ENCODE measurements around the gene CT45A9.
"Not testable (repeated sequence)": the region's sequence is repeated elsewhere in the genome, so short reads cannot be mapped to it uniquely, and the experiment has no call there.

Gene CT45A9

GRCh38 chrX:135837180-135837579, 34.4 kb downstream of the CT45A9 start, which contains the start of gene CT45A7:
TSS of gene CT45A7 (minus strand) at chrX:135837280. CDS start at chrX:135833533, 3,747 bp downstream.
- H3K4me1 ChIP-seq (ENCODE audit: control insufficient read depth, insufficient read depth, low read length); H3K4me3 ChIP-seq (ENCODE audit: low read depth, low read length); H3K9me3 ChIP-seq (ENCODE audit: control insufficient read depth, insufficient read depth, low read depth, low read length); H3K9ac ChIP-seq (ENCODE audit: low read length); H3K27me3 ChIP-seq (ENCODE audit: control insufficient read depth, insufficient read depth, low read length); H3K27ac ChIP-seq (ENCODE audit: low read depth, low read length); H3K36me3 ChIP-seq (ENCODE audit: control insufficient read depth, insufficient read depth, low read length): not testable (repeated sequence)

DNA sequence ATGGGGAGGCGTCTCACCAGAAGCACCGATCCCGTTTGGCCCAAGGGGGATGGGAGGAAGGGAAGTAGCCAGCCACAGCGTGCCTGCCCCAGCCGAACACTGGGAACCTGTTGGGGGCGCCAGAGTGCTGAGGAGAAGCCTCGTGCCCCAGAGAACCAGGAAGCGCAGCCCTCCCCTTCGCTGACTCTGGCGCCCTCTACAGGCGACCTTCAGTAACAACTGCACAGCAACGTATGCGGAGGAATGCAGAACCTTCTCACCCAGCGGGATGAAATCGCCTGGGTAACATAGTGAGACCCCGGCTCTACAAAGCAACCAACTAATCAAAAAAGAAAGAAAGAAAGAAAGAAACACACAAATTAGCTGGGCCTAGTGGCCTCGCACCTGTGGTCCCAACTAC, 51.7 kb downstream of the CT45A9 start, which contains the start of gene CT45A2:
CT45A2 (minus strand) TSS at position 101 of the 400 bp plus-strand sequence. CDS start 3,747 bp downstream, outside the sequence.
- H3K9ac ChIP-seq (ENCODE audit: low read length); H3K9me3 ChIP-seq (ENCODE audit: control insufficient read depth, insufficient read depth, low read depth, low read length); H3K27ac ChIP-seq (ENCODE audit: low read depth, low read length); H3K4me1 ChIP-seq (ENCODE audit: control insufficient read depth, insufficient read depth, low read length); H3K27me3 ChIP-seq (ENCODE audit: control insufficient read depth, insufficient read depth, low read length); H3K4me3 ChIP-seq (ENCODE audit: low read depth, low read length); H3K36me3 ChIP-seq (ENCODE audit: control insufficient read depth, insufficient read depth, low read length): not testable (repeated sequence)

Data from HUES6 (cell line).